ENCODE data around the gene SDK2. TPM values are rescaled to one million over a fixed set of nuclear protein-coding genes. Genes with fewer than 3 reads are reported as not detected.
A peak's percentile ranks its signal among the peaks of the same experiment; 100 is the strongest.

The SDK2 gene
- total and polyA plus RNA-seq, 2 donors from 2014 or later, result 0.37 to 2.4 TPM

- H3K4me3 ChIP-seq (ENCODE audit: low read length in 3 of 3), result no peak overlapping the region
- H3K9ac ChIP-seq (ENCODE audit: low read length in 3 of 3), result no peak overlapping the region
- no peak for DNase-seq
- no peak for FAIRE-seq
- H3K9me3 ChIP-seq (ENCODE audit: control insufficient read depth in 2 of 3, insufficient read depth in 1 of 3, low read length in 3 of 3), result no peaks in the 10 kb centered on the region
- no peaks in the 10 kb centered on the region for H3K4me1 ChIP-seq (ENCODE audit: control insufficient read depth in 2 of 3, insufficient read depth in 2 of 3, low read depth in 1 of 3, low read length in 3 of 3)
- no peaks in the 10 kb centered on the region for H3K27me3 ChIP-seq (ENCODE audit: control insufficient read depth, insufficient read depth, low read length)
- no peaks in the 10 kb centered on the region for H3K36me3 ChIP-seq (ENCODE audit: control insufficient read depth in 2 of 3, insufficient read depth in 3 of 3, low read length in 3 of 3)
- intact Hi-C loops (cut with DNase I), result no loop called here
- no peak overlapping the region for H3K27ac ChIP-seq (ENCODE audit: low read depth in 2 of 2, low read length in 2 of 2)
- no peak for TF ChIP-seq CTCF (IDR thresholded peaks at IDR 0.05; ENCODE audit: borderline replicate concordance, extremely low read depth, insufficient read depth)
Measured at GRCh38 chr17:73658821-73659515, 14.7 kb upstream of the SDK2 start.

- DNase-seq, result peak in 4 of 5 donors; percentile 48 to 68 (median 54)
- no peak overlapping the region for H3K27ac ChIP-seq (ENCODE audit: low read depth in 2 of 2, low read length in 2 of 2)
- H3K4me3 ChIP-seq (ENCODE audit: low read length in 3 of 3), result no peak overlapping the region
- peaks cover 0 to 4% (median 0%) of the 10 kb centered on the region in 3 donors for H3K9me3 ChIP-seq (ENCODE audit: control insufficient read depth in 2 of 3, insufficient read depth in 1 of 3, low read length in 3 of 3)
- peak; percentile 39 for TF ChIP-seq CTCF (IDR thresholded peaks at IDR 0.05; ENCODE audit: borderline replicate concordance, extremely low read depth, insufficient read depth)
- no peak for FAIRE-seq
- intact Hi-C loops (cut with DNase I), result no loop called here
- no peaks in the 10 kb centered on the region for H3K36me3 ChIP-seq (ENCODE audit: control insufficient read depth in 2 of 3, insufficient read depth in 3 of 3, low read length in 3 of 3)
- H3K9ac ChIP-seq (ENCODE audit: low read length in 3 of 3), result no peak overlapping the region
- no peaks in the 10 kb centered on the region for H3K27me3 ChIP-seq (ENCODE audit: control insufficient read depth, insufficient read depth, low read length)
- H3K4me1 ChIP-seq (ENCODE audit: control insufficient read depth in 2 of 3, insufficient read depth in 2 of 3, low read depth in 1 of 3, low read length in 3 of 3), result no peaks in the 10 kb centered on the region
Measured at GRCh38 chr17:73657473-73658116, 13.3 kb upstream of the SDK2 start.

- intact Hi-C loops (cut with DNase I), result no loop called here
- no peaks in the 10 kb centered on the region for H3K4me1 ChIP-seq (ENCODE audit: control insufficient read depth in 2 of 3, insufficient read depth in 2 of 3, low read depth in 1 of 3, low read length in 3 of 3)
- H3K27ac ChIP-seq (ENCODE audit: low read depth in 2 of 2, low read length in 2 of 2), result no peak overlapping the region
- no peaks in the 10 kb centered on the region for H3K27me3 ChIP-seq (ENCODE audit: control insufficient read depth, insufficient read depth, low read length)
- no peak overlapping the region for H3K9ac ChIP-seq (ENCODE audit: low read length in 3 of 3)
- H3K4me3 ChIP-seq (ENCODE audit: low read length in 3 of 3), result no peak overlapping the region
- DNase-seq (no peak), FAIRE-seq (no peak)
- no peak for TF ChIP-seq CTCF (IDR thresholded peaks at IDR 0.05; ENCODE audit: borderline replicate concordance, extremely low read depth, insufficient read depth)
- peaks cover 0 to 4% (median 0%) of the 10 kb centered on the region in 3 donors for H3K9me3 ChIP-seq (ENCODE audit: control insufficient read depth in 2 of 3, insufficient read depth in 1 of 3, low read length in 3 of 3)
- no peaks in the 10 kb centered on the region for H3K36me3 ChIP-seq (ENCODE audit: control insufficient read depth in 2 of 3, insufficient read depth in 3 of 3, low read length in 3 of 3)
Measured at GRCh38 chr17:73654241-73654640, 10.0 kb upstream of the SDK2 start.

All from kidney (tissue), 14 donors.